ENCODE results near the gene VTI1B.

The VTI1B gene

GRCh38 chr14:67668559-67668958 is 5.9 kb downstream of the VTI1B start:
- Histone ChIP-seq H3K27ac (no peak overlapping the region), H3K36me3 (ENCODE audit: control insufficient read depth, insufficient read depth, low read length) (no peaks in the 10 kb centered on the region), H3K4me3 (ENCODE audit: low read depth, low read length) (no peak overlapping the region), H3K4me2 (ENCODE audit: low read length) (no peak overlapping the region), H3K4me1 (peaks cover 26% of the 10 kb centered on the region), H3K9ac (no peak overlapping the region), H3K9me3 (ENCODE audit: control insufficient read depth, low read length) (no peaks in the 10 kb centered on the region), H3K27me3 (ENCODE audit: control insufficient read depth, insufficient read depth, low read length) (no peaks in the 10 kb centered on the region), H2AFZ (no peak overlapping the region), H3K79me2 (peaks cover 77% of the 10 kb centered on the region)
- TF ChIP-seq CTCF (IDR thresholded peaks at IDR 0.05), result no peak

- Histone ChIP-seq H3K36me3 (ENCODE audit: control insufficient read depth, insufficient read depth, low read length) (no peaks in the 10 kb centered on the region), H3K4me3 (ENCODE audit: low read depth, low read length) (no peak overlapping the region), H3K4me2 (ENCODE audit: low read length) (no peak overlapping the region), H3K27ac (no peak overlapping the region), H3K9me3 (ENCODE audit: control insufficient read depth, low read length) (no peaks in the 10 kb centered on the region), H3K27me3 (ENCODE audit: control insufficient read depth, insufficient read depth, low read length) (no peaks in the 10 kb centered on the region), H2AFZ (no peak overlapping the region), H3K4me1 (peaks cover 16% of the 10 kb centered on the region), H3K9ac (no peak overlapping the region), H3K79me2 (peaks cover 66% of the 10 kb centered on the region)
- TF ChIP-seq CTCF (IDR thresholded peaks at IDR 0.05), result peak; percentile 73
Observed at GRCh38 chr14:67666750-67667449, 7.5 kb downstream of the VTI1B start.

GRCh38 chr14:67665868-67666267 is 8.6 kb downstream of the VTI1B start:
- Histone ChIP-seq H3K79me2 (peaks cover 61% of the 10 kb centered on the region), H3K9ac (no peak overlapping the region), H3K4me1 (peaks cover 11% of the 10 kb centered on the region), H3K27ac (no peak overlapping the region), H3K27me3 (ENCODE audit: control insufficient read depth, insufficient read depth, low read length) (no peaks in the 10 kb centered on the region), H2AFZ (no peak overlapping the region), H3K4me3 (ENCODE audit: low read depth, low read length) (no peak overlapping the region), H3K36me3 (ENCODE audit: control insufficient read depth, insufficient read depth, low read length) (no peaks in the 10 kb centered on the region), H3K9me3 (ENCODE audit: control insufficient read depth, low read length) (no peaks in the 10 kb centered on the region), H3K4me2 (ENCODE audit: low read length) (no peak overlapping the region)
- TF ChIP-seq CTCF (IDR thresholded peaks at IDR 0.05), result no peak

GRCh38 chr14:67663633-67664032 is 10.8 kb downstream of the VTI1B start:
- Histone ChIP-seq H3K4me3 (ENCODE audit: low read depth, low read length) (no peak overlapping the region), H2AFZ (no peak overlapping the region), H3K4me1 (peaks cover 11% of the 10 kb centered on the region), H3K27me3 (ENCODE audit: control insufficient read depth, insufficient read depth, low read length) (no peaks in the 10 kb centered on the region), H3K9me3 (ENCODE audit: control insufficient read depth, low read length) (no peaks in the 10 kb centered on the region), H3K4me2 (ENCODE audit: low read length) (no peak overlapping the region), H3K27ac (no peak overlapping the region), H3K79me2 (peaks cover 52% of the 10 kb centered on the region), H3K9ac (no peak overlapping the region), H3K36me3 (ENCODE audit: control insufficient read depth, insufficient read depth, low read length) (no peaks in the 10 kb centered on the region)
- TF ChIP-seq CTCF (IDR thresholded peaks at IDR 0.05), result no peak

Data from parathyroid adenoma (tissue), 2 donors.